HG02870 (cell line): Measurements from ENCODE around the gene CD247.

Experiments
- ATAC-seq: cut with Tn5 transposase; IDR thresholded peaks from one replicate; pipeline ENCODE4 v1.9.1; 2021; ENCODE audit warnings: mild to moderate bottlenecking, moderate library complexity; ENCODE audit not compliant: unreplicated experiment

CD247 gene

GRCh38 chr1:167463875-167464575 lies 54.3 kb downstream of the CD247 start:
- ATAC-seq, result no peak

- no peak for ATAC-seq
These were observed 55.2 kb downstream of the CD247 start for GRCh38 chr1:167463080-167463479.

GRCh38 chr1:167462341-167462740 lies 56.0 kb downstream of the CD247 start:
- no peak for ATAC-seq

- no peak for ATAC-seq
These were observed 57.5 kb downstream of the CD247 start for GRCh38 chr1:167460836-167461235.

GRCh38 chr1:167457936-167458584 lies 60.3 kb downstream of the CD247 start:
- no peak for ATAC-seq

GRCh38 chr1:167456926-167457325 lies 61.4 kb downstream of the CD247 start:
- no peak for ATAC-seq

- ATAC-seq, result no peak
These were observed 61.8 kb downstream of the CD247 start for GRCh38 chr1:167456524-167456923.

GRCh38 chr1:167455786-167456446 lies 62.4 kb downstream of the CD247 start:
- ATAC-seq, result peak; percentile 37

GRCh38 chr1:167454894-167455785 lies 63.2 kb downstream of the CD247 start:
- peak; percentile 48 for ATAC-seq

- ATAC-seq, result no peak
These were observed 63.9 kb downstream of the CD247 start for GRCh38 chr1:167454304-167454893.

- no peak for ATAC-seq
These were observed 65.2 kb downstream of the CD247 start for GRCh38 chr1:167453123-167453522.

GRCh38 chr1:167452483-167452882 lies 65.8 kb downstream of the CD247 start:
- no peak for ATAC-seq

- ATAC-seq, result no peak
These were observed 67.5 kb downstream of the CD247 start for GRCh38 chr1:167450843-167451242.

GRCh38 chr1:167447521-167448136 lies 70.7 kb downstream of the CD247 start:
- no peak for ATAC-seq

GRCh38 chr1:167446966-167447365 lies 71.4 kb downstream of the CD247 start:
- no peak for ATAC-seq

GRCh38 chr1:167443757-167444156 lies 74.6 kb downstream of the CD247 start:
- ATAC-seq, result no peak

- no peak for ATAC-seq
These were observed 75.3 kb downstream of the CD247 start for GRCh38 chr1:167442854-167443565.

GRCh38 chr1:167442142-167442848 lies 76.0 kb downstream of the CD247 start:
- peak; percentile 80 for ATAC-seq

- ATAC-seq, result no peak
These were observed 77.1 kb downstream of the CD247 start for GRCh38 chr1:167441222-167441621.
